Measurements from ENCODE around the gene SMYD1.

SMYD1 gene

GRCh38 chr2:88090446-88091283 lies 23.0 kb downstream of the SMYD1 start:
- DNase-seq = peak in 2 of 6 experiments; percentile 17 to 45

- no peak for DNase-seq
Measured at GRCh38 chr2:88091943-88092342, 24.3 kb downstream of the SMYD1 start.

GRCh38 chr2:88092773-88093172 lies 25.1 kb downstream of the SMYD1 start:
- no peak for DNase-seq

GRCh38 chr2:88095022-88095421 lies 27.4 kb downstream of the SMYD1 start:
- DNase-seq = no peak

- no peak for DNase-seq
Measured at GRCh38 chr2:88096708-88097107, 29.1 kb downstream of the SMYD1 start.

- DNase-seq = no peak
Measured at GRCh38 chr2:88097192-88097591, 29.6 kb downstream of the SMYD1 start.

GRCh38 chr2:88097891-88098557 lies 30.4 kb downstream of the SMYD1 start:
- no peak for DNase-seq

- DNase-seq = no peak
Measured at GRCh38 chr2:88098558-88098900, 30.9 kb downstream of the SMYD1 start.

- no peak for DNase-seq
Measured at GRCh38 chr2:88099798-88100488, 32.3 kb downstream of the SMYD1 start.

- DNase-seq = no peak
Measured at GRCh38 chr2:88100489-88100858, 32.8 kb downstream of the SMYD1 start.

GRCh38 chr2:88108796-88109195 lies 41.2 kb downstream of the SMYD1 start:
- no peak for DNase-seq

- DNase-seq = no peak
Measured at GRCh38 chr2:88110830-88111229, 43.2 kb downstream of the SMYD1 start.

GRCh38 chr2:88113069-88113468 lies 45.4 kb downstream of the SMYD1 start:
- DNase-seq = no peak

- DNase-seq = no peak
Measured at GRCh38 chr2:88114889-88115288, 47.3 kb downstream of the SMYD1 start.

GRCh38 chr2:88115825-88116518 lies 48.3 kb downstream of the SMYD1 start:
- no peak for DNase-seq

GRCh38 chr2:88116669-88117432 lies 49.2 kb downstream of the SMYD1 start:
- no peak for DNase-seq

- no peak for DNase-seq
Measured at GRCh38 chr2:88117973-88118372, 50.3 kb downstream of the SMYD1 start.

GRCh38 chr2:88121678-88122077 lies 54.1 kb downstream of the SMYD1 start:
- no peak for DNase-seq

GRCh38 chr2:88122141-88122884 lies 54.7 kb downstream of the SMYD1 start:
- no peak for DNase-seq

GRCh38 chr2:88123164-88123974 lies 55.7 kb downstream of the SMYD1 start:
- DNase-seq = no peak
